HG03103 (cell line): ENCODE results near the gene NLGN2.

ENCODE experiments used
- ATAC-seq: cut with Tn5 transposase; IDR thresholded peaks from one replicate; pipeline ENCODE4 v1.9.1; 2021; ENCODE audit warnings: low read depth; ENCODE audit not compliant: unreplicated experiment

The NLGN2 gene

DNA sequence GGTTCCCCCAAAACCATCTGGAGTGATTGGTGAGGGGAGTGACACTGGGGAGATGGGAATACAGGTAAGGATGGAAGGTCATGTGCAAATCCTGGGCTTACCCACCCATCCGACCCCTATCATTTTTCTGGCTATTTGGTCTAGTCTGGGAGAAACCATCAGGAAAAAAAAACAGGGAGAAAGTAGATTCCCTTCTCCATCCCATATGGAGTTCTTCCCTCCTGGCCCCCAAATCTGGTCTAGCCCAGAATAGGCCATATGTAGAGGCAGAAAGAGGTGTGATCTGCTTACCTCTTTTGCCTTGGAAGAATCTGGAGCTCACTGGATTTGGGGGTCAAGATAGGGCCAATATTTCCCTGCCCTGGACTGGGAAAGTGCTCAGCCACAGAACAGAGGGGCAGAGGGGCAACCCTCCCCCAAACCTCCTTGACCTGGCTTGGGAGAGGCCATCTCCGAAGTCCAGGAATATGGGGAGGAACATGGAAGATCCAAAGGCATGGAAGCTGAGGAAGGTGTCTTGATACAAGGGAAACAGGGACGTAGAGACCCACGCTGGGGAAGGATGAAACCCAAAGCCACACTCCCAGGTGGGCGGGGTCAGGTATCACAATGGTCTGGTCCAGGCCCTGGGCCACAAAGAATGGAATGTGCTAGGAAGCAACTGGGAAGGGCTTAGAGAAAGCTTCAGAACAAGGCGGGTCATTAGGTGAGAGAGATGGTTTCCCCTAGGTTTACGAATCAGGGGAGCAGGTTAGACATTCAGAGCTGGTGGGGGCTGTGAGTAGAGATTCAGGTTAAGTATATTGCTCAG lies 53.4 kb downstream of the NLGN2 start:
- ATAC-seq = no peak

DNA sequence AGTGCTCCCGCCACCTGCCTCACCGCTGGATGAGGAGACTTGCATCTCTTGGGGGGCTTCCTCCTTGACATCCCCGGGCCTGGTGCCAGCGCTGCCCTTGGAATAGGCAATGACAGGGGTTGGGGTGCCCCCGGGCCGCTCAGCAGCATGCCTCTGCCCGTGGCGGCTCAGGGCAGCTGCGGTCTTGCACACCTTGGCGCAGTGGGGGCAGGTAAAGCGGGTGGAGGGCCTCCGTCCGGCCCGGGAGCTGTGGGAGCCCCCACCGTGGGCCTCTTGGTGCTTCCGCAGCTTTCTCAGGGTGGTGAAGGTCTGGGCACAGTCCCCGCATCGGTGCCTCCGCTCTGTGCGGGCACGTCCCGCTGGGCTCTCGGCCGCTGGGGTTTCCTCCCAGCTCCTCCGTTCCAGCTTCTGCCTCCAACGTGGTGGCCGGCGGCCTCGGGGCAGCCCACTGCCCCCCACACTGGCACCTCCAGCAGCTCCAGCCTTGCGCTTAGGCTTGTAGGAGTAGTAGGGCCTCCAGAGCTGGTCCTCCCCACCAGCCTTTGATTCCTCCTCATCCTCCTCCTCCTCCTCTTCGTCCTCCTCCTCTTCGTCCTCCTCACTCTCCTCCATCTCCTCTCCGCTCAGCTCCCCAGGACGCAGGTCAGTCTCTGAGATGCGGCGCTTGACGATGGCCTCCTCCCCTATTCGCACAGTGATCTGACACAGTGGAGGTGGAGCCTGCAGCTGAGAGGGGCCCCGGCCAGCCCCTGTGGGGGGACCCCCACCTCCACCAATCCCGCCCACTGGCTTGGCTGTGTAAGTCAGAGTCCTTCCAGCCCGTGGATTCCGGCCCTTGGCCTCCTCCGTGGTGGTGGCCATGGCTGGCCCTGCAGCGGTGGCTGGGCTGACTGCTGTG lies 55.1 kb downstream of the NLGN2 start:
- ATAC-seq = no peak

DNA sequence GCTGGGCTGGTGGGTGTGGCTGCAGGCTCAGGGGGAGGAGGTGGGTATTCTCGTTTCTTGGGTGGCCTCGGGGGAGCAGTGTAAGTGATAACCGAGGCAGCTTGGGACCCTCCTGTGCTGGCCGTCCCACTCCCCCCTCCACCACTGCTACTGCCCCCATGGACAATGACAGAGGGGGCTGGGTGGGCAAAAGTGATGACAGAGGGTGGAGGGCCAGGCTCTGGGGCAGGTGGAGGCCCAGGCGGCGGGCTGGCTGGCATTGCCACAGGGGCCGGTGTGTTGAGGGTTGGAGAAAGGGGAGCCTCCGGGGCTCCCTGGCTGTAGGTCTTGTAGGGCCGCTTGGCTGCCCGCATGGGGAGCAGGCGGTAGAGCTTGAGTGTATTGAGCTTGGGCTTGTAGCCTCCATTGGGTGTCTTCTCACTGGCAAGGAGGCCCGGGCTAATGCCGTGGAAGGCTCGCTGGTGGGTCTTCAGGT lies 55.8 kb downstream of the NLGN2 start:
- no peak for ATAC-seq

DNA sequence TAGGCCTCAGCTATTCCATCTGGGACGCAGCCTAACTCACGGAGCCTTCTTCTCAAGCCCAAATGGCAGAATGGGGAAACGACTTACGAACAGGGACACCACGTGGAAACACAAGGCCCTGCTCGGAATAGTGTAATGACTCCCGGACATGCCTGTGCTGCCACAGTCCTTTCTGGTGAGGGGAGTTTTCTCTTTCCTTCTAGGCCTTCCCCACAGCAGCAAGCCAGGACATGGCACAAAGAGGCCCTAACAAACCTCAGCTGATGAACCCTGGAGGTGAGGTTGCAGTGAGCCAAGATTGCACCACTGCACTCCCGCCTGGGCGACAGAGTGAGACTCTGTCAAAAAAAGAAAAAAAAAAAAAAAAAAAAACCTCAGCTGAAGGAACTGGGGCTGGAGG lies 56.4 kb downstream of the NLGN2 start:
- no peak for ATAC-seq

DNA sequence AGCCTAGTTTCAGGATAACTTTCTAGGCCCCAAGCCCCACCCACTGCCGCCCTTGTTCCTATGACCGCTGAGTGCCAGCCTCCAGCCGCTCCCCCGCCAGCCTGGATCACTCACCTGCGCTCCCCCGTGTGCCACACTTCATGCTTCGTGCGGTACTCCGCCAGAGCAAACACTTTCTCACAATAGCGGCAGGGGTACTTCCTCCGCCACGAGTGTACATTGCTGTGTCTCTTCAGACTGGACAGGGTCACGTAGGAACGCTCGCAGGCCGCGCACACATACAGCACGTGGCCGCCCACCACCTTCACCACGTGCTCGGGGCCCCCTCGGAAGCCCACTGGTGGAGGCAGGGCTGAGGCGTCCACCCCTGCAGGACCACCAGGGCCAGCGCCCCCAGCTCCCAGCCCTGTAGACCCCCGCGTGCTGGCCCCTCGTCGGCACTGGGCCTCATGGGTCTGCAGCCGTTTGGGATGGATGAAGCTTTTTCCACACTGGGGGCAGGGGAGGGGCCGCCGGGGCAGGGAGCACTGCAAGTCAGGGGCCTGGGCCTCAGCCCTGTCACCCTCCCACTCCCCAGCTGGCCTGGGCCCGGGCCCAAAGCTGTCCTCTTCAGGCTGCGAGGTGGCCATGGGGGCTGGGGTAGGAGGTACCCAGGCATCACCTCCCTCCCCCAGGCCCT lies 58.1 kb downstream of the NLGN2 start:
- ATAC-seq = no peak

DNA sequence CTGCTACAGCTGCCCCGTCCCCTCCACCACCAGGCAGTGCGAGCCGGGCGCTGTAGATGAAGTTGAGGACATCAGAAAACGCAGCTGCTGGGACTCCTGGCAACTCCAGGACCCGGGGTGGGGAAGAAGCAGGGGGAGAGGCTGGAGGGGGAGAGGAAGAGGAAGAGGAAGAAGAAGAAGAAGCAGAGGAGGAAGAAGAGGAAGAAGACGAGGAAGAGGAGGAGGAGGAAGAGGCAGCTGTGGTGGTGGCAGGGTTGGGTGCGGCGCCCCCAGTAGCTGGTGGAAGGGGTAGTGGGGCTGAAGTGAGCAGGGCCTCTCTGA lies 58.6 kb downstream of the NLGN2 start:
- ATAC-seq = no peak

DNA sequence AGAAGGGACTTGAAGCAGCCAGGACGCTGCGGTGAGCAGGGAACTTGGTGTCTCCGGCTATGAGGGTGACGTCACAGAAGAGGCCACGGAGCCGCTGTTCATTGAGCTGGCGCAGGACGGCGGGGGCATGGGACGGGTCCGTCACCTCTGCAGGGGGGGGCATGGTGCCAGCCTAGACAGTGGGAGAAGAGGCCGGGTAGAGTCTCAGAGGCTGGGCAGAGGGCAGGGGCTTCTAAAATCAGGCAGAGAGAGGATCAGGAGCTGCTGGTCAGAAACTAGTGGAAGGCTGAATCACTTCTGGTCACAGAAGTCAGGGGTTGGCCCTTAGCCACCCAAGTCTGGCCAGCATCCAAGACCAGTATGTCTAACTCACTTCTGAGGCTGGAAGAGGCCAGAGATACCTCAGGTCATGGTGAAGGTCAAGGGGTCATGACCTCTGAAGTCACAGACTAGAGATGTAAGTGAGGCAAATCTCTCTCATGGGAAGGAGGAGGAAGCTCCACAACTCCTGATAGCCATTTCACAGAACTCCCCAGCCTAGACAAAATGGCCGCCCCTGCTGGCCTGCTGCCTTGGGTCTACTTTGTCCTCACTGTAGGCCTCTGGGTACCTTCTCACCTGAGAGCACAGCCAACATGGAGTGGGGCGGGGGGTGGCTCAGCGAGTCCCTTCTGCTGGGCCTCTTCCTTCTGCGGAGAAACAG lies 59.1 kb downstream of the NLGN2 start:
- no peak for ATAC-seq

DNA sequence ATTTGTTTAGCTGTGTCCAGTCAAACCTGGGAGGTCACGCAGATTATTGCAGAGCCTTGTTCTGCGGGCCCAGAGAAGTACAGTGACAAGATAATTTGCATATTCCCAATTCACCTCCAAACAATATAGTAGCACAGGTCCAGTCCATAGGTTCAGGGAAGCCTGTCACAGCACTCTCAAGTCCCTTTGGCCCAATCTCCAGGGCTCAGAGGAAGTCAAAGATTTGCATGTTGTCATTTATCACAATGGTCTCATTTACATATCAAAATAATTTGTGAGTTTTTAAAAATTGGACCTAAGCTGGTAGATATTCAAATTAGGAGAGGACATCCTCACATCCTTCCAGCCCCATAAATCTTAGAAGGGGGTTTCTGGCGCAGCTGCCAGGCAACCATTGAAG lies 59.9 kb downstream of the NLGN2 start:
- ATAC-seq = no peak

DNA sequence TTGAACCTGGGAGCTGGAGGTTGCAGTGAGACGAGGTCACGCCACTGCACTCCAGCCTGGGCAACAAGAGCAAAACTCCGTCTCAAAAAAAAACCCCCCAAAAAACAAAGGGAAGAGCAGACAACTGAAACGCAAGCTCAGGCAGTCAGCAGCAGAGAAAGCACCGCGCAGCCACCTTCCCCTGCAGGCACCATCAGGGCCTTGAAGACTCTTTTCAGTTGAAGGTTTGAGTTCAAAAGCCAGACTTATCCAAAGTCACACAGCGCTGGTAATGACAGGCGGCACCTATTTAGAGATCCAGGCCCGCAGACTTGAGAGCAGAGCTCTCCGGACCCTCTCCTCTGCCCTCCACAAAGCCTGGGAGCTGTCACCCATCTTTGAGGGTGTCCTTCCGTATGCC lies 60.6 kb downstream of the NLGN2 start:
- ATAC-seq = no peak

DNA sequence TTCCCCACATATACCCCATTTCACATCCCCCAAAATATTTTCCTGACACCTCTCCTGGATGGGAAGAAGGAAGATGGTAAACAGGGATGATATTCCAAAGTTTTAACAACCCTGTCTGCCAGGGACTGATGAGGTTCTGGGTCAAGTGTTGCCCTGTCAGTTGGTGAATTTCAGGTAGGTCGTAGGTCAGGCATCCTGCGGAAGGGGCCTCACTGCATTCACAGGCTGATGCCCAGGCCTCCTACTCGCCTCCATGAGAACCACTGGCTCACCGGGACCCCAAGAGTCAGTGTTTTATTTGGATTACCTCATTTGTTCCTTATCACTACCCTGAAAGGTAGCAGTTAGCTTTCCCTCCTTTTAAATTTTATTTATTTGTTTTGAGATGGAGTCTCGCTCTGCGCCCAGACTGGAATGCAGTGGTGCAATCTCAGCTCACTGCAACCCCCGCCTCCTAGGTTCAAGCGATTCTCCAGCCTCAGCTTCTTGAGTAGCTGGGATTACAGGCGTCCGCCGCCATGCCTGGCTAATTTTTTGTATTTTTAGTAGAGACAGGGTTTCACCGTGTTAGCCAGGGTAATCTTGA lies 61.3 kb downstream of the NLGN2 start:
- no peak for ATAC-seq
